Activated CD4-positive, alpha-beta memory T cell treated with anti-CD3 and anti-CD28 coated beads, Interleukin-2, amount 10 ng/mL, durations not matched to agents 7 days and 5 days (primary cell): Measurements from ENCODE around the gene LRCH3. TPM values are rescaled to one million over a fixed set of nuclear protein-coding genes. Genes with fewer than 3 reads are reported as not detected.

ENCODE experiments used
- CTCF ChIA-PET: fragments of 350-600 bp; sonication (Branson Sonifier 250); formaldehyde crosslinking; loops from one replicate; lab custom pipeline; 2021; ENCODE audit warnings: antibody characterized with exemption, inconsistent platforms; lab: Charles Lee
- POLR2A ChIA-PET: fragments of 350-600 bp; sonication (Branson Sonifier 250); formaldehyde crosslinking; loops from one replicate; lab custom pipeline; 2021; ENCODE audit warnings: antibody characterized with exemption; lab: Charles Lee
- DNase-seq: peaks from one replicate; pipeline ENCODE4 v3.0.0-alpha.2; 2020
- H3K27ac Mint-ChIP-seq: one replicate; pipeline ENCODE4 v1.8.0; 2021; ENCODE audit warnings: mild to moderate bottlenecking, mixed read lengths
- H3K27me3 Mint-ChIP-seq: one replicate; pipeline ENCODE4 v1.8.0; 2021; ENCODE audit warnings: mixed read lengths
- H3K36me3 Mint-ChIP-seq: one replicate; pipeline ENCODE4 v1.8.0; 2021; ENCODE audit warnings: low read depth, mixed read lengths
- H3K4me1 Mint-ChIP-seq: one replicate; pipeline ENCODE4 v1.8.0; 2021; ENCODE audit warnings: mixed read lengths
- H3K4me3 Mint-ChIP-seq: one replicate; pipeline ENCODE4 v1.8.0; 2021; ENCODE audit warnings: mild to moderate bottlenecking, mixed read lengths
- H3K9me3 Mint-ChIP-seq: one replicate; pipeline ENCODE4 v1.8.0; 2021; ENCODE audit warnings: mixed read lengths
- total RNA-seq, 2 experiments: library from RNA; stranded (reverse); gene quantifications; one replicate each; pipeline ENCODE4 v1.2.3, GENCODE V29; 2021

LRCH3 gene
- total RNA-seq, 2 experiments from 2014 or later, result 58.5 to 65.8 TPM

DNA sequence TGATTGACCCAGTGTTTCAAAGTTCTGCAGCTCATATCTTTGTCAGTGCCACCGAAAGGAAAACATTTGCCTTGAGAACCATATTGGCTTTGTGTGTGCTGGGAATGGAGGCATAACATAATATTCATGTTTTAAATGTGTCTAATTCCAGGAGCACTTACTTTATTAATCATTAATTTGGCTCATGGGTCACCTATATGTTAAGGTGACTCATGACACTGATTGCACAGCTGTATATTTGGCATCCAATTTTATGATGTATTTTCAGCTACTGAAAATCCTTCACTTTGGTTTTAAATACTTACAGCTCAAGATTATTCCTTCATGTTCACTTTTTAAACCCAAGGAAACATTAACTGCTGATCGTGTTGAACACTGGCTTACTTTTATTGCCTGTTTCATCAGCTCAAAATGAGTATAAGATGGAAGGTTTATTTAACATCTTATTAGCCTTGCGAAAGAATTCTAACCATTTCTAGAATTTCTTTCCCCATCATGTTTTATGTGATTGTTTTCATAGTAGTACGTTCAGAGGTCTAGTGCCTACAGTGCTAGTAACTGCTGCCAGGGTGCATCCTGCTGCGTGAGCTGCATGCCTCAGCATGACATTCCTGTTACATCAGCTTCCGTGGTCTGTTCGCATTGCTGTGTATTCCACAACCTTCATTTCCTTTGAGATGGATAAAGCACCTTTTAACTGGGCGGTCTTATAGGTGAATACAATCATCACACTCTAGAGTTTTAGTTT lies 63.7 kb downstream of the LRCH3 start:
- peaks cover 62% of the 10 kb centered on the region for H3K36me3 Mint-ChIP-seq
- no peaks in the 10 kb centered on the region for H3K9me3 Mint-ChIP-seq
- no peak overlapping the region for H3K27ac Mint-ChIP-seq
- no peak for DNase-seq
- ChIA-PET CTCF (no interaction called here), POLR2A (no interaction called here)
- no peak overlapping the region for H3K4me3 Mint-ChIP-seq
- H3K4me1 Mint-ChIP-seq, result no peaks in the 10 kb centered on the region
- H3K27me3 Mint-ChIP-seq, result no peaks in the 10 kb centered on the region

- Mint-ChIP-seq H3K4me1 (no peaks in the 10 kb centered on the region), H3K27ac (no peak overlapping the region), H3K4me3 (no peak overlapping the region), H3K27me3 (no peaks in the 10 kb centered on the region), H3K36me3 (peaks cover 57% of the 10 kb centered on the region), H3K9me3 (no peaks in the 10 kb centered on the region)
- DNase-seq, result no peak
- ChIA-PET CTCF (interaction anchor here (0.6 to 1.7 kb wide), 2 partner anchors 21 to 50 kb away, joined by 3 to 4 read pairs; no protein-coding TSS in a partner anchor), POLR2A (no interaction called here)
Measured at GRCh38 chr3:197855571-197855970, 64.5 kb downstream of the LRCH3 start.

DNA sequence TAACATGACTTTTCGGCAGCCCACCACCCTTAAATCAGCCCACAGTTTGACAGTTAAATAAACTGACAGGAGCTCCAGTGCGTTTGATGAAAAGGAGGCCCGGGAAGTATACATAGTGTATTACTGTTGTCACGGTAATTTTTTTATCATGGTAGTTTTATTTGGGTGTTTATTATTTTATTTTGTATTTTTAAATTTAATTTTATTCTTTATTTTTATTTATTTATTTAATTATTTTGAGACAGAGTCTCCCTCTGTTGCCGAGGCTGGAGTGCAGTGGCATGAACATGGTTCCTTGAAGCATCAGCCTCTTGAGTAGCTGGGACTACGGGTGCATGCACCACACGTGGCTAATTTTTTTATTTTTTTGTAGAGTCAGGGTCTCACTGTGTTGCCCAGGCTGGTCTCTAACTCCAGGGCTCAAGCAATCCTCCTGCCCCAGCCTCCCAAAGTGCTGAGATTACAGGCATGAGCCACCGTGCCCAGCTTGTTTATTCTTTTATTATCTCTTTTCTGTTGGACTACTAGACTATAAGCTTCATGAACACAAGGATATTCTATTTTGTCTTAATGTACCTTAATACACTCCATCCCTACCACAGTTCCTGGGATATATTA lies 65.3 kb downstream of the LRCH3 start:
- Mint-ChIP-seq H3K27ac (no peak overlapping the region), H3K4me1 (peaks cover 6% of the 10 kb centered on the region), H3K36me3 (peaks cover 54% of the 10 kb centered on the region), H3K9me3 (no peaks in the 10 kb centered on the region), H3K4me3 (no peak overlapping the region), H3K27me3 (no peaks in the 10 kb centered on the region)
- DNase-seq, result no peak
- CTCF ChIA-PET, result interaction anchor here (0.6 to 1.7 kb wide), 2 partner anchors 20 to 49 kb away, joined by 3 to 4 read pairs; no protein-coding TSS in a partner anchor
- POLR2A ChIA-PET, result no interaction called here

GRCh38 chr3:197858133-197858532 lies 67.1 kb downstream of the LRCH3 start:
- no peaks in the 10 kb centered on the region for H3K9me3 Mint-ChIP-seq
- no peak for DNase-seq
- no peaks in the 10 kb centered on the region for H3K27me3 Mint-ChIP-seq
- no peak overlapping the region for H3K4me3 Mint-ChIP-seq
- H3K27ac Mint-ChIP-seq, result no peak overlapping the region
- ChIA-PET CTCF (no interaction called here), POLR2A (interaction anchor here (1.3 to 1.4 kb wide), 2 partner anchors 16 to 68 kb away, joined by 3 to 4 read pairs; partner anchors contain the start of gene LRCH3)
- H3K36me3 Mint-ChIP-seq, result peaks cover 42% of the 10 kb centered on the region
- H3K4me1 Mint-ChIP-seq, result peaks cover 8% of the 10 kb centered on the region

DNA sequence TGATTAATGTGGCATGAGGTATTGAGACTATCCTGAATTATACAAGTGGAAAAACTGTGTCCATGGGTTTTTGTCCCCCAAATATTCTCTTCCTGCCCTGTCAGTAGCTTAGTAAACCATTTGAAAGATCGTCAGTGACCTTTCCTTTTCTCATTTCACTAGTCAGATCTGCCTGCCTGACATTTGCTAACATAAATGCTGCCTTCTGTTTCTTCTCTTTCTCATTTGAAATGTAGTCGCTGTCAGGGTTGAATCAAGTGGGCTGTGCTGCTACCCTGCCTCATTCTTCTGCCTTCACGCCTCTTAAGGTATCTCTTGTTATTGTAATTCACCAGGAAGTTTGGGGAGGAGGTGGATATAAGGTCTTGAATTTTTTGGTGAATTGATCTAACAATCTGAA lies 67.5 kb downstream of the LRCH3 start:
- H3K9me3 Mint-ChIP-seq, result no peaks in the 10 kb centered on the region
- no peaks in the 10 kb centered on the region for H3K27me3 Mint-ChIP-seq
- no peak for DNase-seq
- no peak overlapping the region for H3K4me3 Mint-ChIP-seq
- ChIA-PET POLR2A (interaction anchor here (1.3 to 1.4 kb wide), 2 partner anchors 17 to 68 kb away, joined by 3 to 4 read pairs; partner anchors contain the start of gene LRCH3), CTCF (no interaction called here)
- H3K4me1 Mint-ChIP-seq, result peaks cover 8% of the 10 kb centered on the region
- peaks cover 42% of the 10 kb centered on the region for H3K36me3 Mint-ChIP-seq
- H3K27ac Mint-ChIP-seq, result no peak overlapping the region

GRCh38 chr3:197866035-197866434 lies 75.0 kb downstream of the LRCH3 start:
- Mint-ChIP-seq H3K27me3 (no peaks in the 10 kb centered on the region), H3K27ac (no peak overlapping the region), H3K4me3 (no peak overlapping the region), H3K36me3 (peaks cover 11% of the 10 kb centered on the region), H3K4me1 (peaks cover 13% of the 10 kb centered on the region), H3K9me3 (no peaks in the 10 kb centered on the region)
- DNase-seq, result no peak
- ChIA-PET CTCF (interaction anchor here (0.5 kb wide), 1 partner anchor 1604 kb away, joined by 3 read pairs; no protein-coding TSS in a partner anchor), POLR2A (interaction anchor here (1.4 kb wide), 1 partner anchor 9 kb away, joined by 3 read pairs; no protein-coding TSS in a partner anchor)

- ChIA-PET POLR2A (no interaction called here), CTCF (no interaction called here)
- no peaks in the 10 kb centered on the region for H3K27me3 Mint-ChIP-seq
- H3K27ac Mint-ChIP-seq, result no peak overlapping the region
- H3K9me3 Mint-ChIP-seq, result no peaks in the 10 kb centered on the region
- H3K36me3 Mint-ChIP-seq, result peaks cover 41% of the 10 kb centered on the region
- peaks cover 11% of the 10 kb centered on the region for H3K4me1 Mint-ChIP-seq
- no peak for DNase-seq
- no peak overlapping the region for H3K4me3 Mint-ChIP-seq
Measured at GRCh38 chr3:197873329-197873728, 82.3 kb downstream of the LRCH3 start.

GRCh38 chr3:197874064-197874463 lies 83.0 kb downstream of the LRCH3 start:
- no peaks in the 10 kb centered on the region for H3K9me3 Mint-ChIP-seq
- peaks cover 12% of the 10 kb centered on the region for H3K4me1 Mint-ChIP-seq
- H3K4me3 Mint-ChIP-seq, result no peak overlapping the region
- peaks cover 47% of the 10 kb centered on the region for H3K36me3 Mint-ChIP-seq
- no peaks in the 10 kb centered on the region for H3K27me3 Mint-ChIP-seq
- POLR2A ChIA-PET, result no interaction called here
- CTCF ChIA-PET, result no interaction called here
- H3K27ac Mint-ChIP-seq, result no peak overlapping the region
- no peak for DNase-seq

- H3K27me3 Mint-ChIP-seq, result no peaks in the 10 kb centered on the region
- ChIA-PET CTCF (no interaction called here), POLR2A (no interaction called here)
- peaks cover 12% of the 10 kb centered on the region for H3K4me1 Mint-ChIP-seq
- H3K4me3 Mint-ChIP-seq, result no peak overlapping the region
- H3K36me3 Mint-ChIP-seq, result peaks cover 47% of the 10 kb centered on the region
- no peaks in the 10 kb centered on the region for H3K9me3 Mint-ChIP-seq
- no peak overlapping the region for H3K27ac Mint-ChIP-seq
- no peak for DNase-seq
Measured at GRCh38 chr3:197874653-197875052, 83.6 kb downstream of the LRCH3 start.

DNA sequence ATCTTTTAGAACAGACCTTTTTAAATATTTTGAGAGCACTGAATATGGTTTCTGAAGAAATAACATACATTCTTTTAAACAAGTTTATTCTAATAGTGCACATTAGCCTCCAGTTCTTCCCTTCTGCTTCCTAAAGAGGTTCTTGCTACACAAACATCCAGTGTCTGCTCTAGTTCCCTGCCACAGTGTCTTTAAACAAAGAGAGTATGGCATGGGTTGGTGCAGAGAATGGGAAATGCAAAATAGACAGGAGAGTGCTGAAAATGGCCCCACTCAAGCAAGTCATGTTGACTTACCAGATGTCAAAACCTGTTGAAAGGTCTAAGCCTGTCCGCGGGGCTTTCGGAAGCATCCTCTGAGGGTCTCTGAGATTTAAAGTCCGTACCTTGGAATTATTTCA lies 86.8 kb downstream of the LRCH3 start:
- H3K27ac Mint-ChIP-seq, result peak overlapping the region; percentile 70
- POLR2A ChIA-PET, result no interaction called here
- H3K4me1 Mint-ChIP-seq, result peaks cover 12% of the 10 kb centered on the region
- DNase-seq, result no peak
- CTCF ChIA-PET, result interaction anchor here (0.6 kb wide), 1 partner anchor 64 kb away, joined by 3 read pairs; no protein-coding TSS in a partner anchor
- no peak overlapping the region for H3K4me3 Mint-ChIP-seq
- H3K36me3 Mint-ChIP-seq, result peaks cover 39% of the 10 kb centered on the region
- H3K27me3 Mint-ChIP-seq, result no peaks in the 10 kb centered on the region
- H3K9me3 Mint-ChIP-seq, result no peaks in the 10 kb centered on the region

GRCh38 chr3:197878427-197878826 lies 87.4 kb downstream of the LRCH3 start:
- POLR2A ChIA-PET, result no interaction called here
- peaks cover 12% of the 10 kb centered on the region for H3K4me1 Mint-ChIP-seq
- no peaks in the 10 kb centered on the region for H3K9me3 Mint-ChIP-seq
- CTCF ChIA-PET, result no interaction called here
- peaks cover 37% of the 10 kb centered on the region for H3K36me3 Mint-ChIP-seq
- peak; percentile 64 for DNase-seq
- H3K4me3 Mint-ChIP-seq, result no peak overlapping the region
- no peaks in the 10 kb centered on the region for H3K27me3 Mint-ChIP-seq
- H3K27ac Mint-ChIP-seq, result peak overlapping the region; percentile 70

GRCh38 chr3:197880491-197881269 lies 89.6 kb downstream of the LRCH3 start:
- peaks cover 42% of the 10 kb centered on the region for H3K36me3 Mint-ChIP-seq
- H3K4me1 Mint-ChIP-seq, result peaks cover 12% of the 10 kb centered on the region
- no peaks in the 10 kb centered on the region for H3K9me3 Mint-ChIP-seq
- H3K4me3 Mint-ChIP-seq, result no peak overlapping the region
- POLR2A ChIA-PET, result interaction anchor here (0.6 to 1.5 kb wide), 3 partner anchors 11 to 75 kb away, joined by 3 read pairs; no protein-coding TSS in a partner anchor
- no peaks in the 10 kb centered on the region for H3K27me3 Mint-ChIP-seq
- CTCF ChIA-PET, result interaction anchor here (0.9 kb wide), 1 partner anchor 25 kb away, joined by 3 read pairs; no protein-coding TSS in a partner anchor
- H3K27ac Mint-ChIP-seq, result no peak overlapping the region
- no peak for DNase-seq
